Ovary (tissue), 9 donors: Measurements from ENCODE around the gene RPL15. TPM values are rescaled to one million over a fixed set of nuclear protein-coding genes. Genes with fewer than 3 reads are reported as not detected.

ENCODE experiments used
- DNase-seq, 5 donors: peaks; one replicate each; pipeline ENCODE4 v3.0.0-alpha.2; 2019 to 2020
- H3K27ac ChIP-seq, 2 donors: fragments of 200-600 bp; one replicate each; pipeline versions ENCODE4 v1.5.1 to v1.8.0; 2019 to 2022
- H3K27me3 ChIP-seq: fragments of 200-600 bp; one replicate; pipeline ENCODE4 v1.8.0; 2022
- H3K36me3 ChIP-seq: fragments of 200-600 bp; sonication (generic); one replicate; pipeline ENCODE4 v1.5.1; 2019
- H3K4me1 ChIP-seq: one replicate; pipeline ENCODE4 v1.8.1; 2013; ENCODE audit warnings: mild to moderate bottlenecking, moderate library complexity; ENCODE audit not compliant: insufficient read depth
- H3K4me3 ChIP-seq: fragments of 200-600 bp; sonication (generic); one replicate; pipeline ENCODE4 v1.5.1; 2017
- H3K9me3 ChIP-seq, 2 donors: fragments of 200-600 bp in 1 of 2; sonication (generic) in 1 of 2; one replicate each; pipeline versions ENCODE4 v1.5.1 to v1.8.1; 2013 to 2019; ENCODE audit warnings: mild to moderate bottlenecking in 1 of 2, moderate library complexity in 1 of 2
- EP300 ChIP-seq: sonication (generic); formaldehyde crosslinking; IDR thresholded peaks from one replicate; pipeline ENCODE4 v1.6.1; 2017; ENCODE audit warnings: antibody characterized with exemption
- POLR2A ChIP-seq: fragments of 450-650 bp; IDR thresholded peaks from one replicate; pipeline ENCODE4 v1.6.1; 2017; ENCODE audit warnings: antibody characterized with exemption, mild to moderate bottlenecking, moderate library complexity
- WGBS, 3 donors: extraction: QIAGEN DNeasy Blood & Tissue Kit in 1 of 3; methylation state at CpG; one replicate each; pipeline versions ENCODE4 v1.1.5 to v1.1.7; 2013 to 2017; 5-methylcytosine and 5-hydroxymethylcytosine counted together
- intact Hi-C, 4 donors: fragments of 100-400 bp; cut with DNase I; formaldehyde crosslinking; loops; one replicate each; pipeline versions ENCODE4 v1.11.0 to v1.15.1; 2022 to 2023
- polyA plus RNA-seq, 2 donors: library from polyadenylated mRNA; stranded (reverse); fragments of 200-250 nt in 1 of 2; fragments of 350-450 nt in 1 of 2; fragmentation: Illumina TruSeq in 1 of 2; extraction: RNeasy Lipid Tissue Mini Kit (QIAGEN cat#74804) in 1 of 2; gene quantifications; one replicate each; pipeline ENCODE4 v1.2.3, GENCODE V29; 2013 to 2014
- total RNA-seq, 7 donors: library from RNA; depleted of rRNA in 2 of 7; stranded (reverse); fragments of >200 nt in 2 of 7; fragmentation: NEBNext Ultra II Directional in 3 of 7; extraction: Animal tissue kit (Norgen Biotek cat#: 25700) in 3 of 7; gene quantifications; one replicate each; pipeline versions ENCODE4 v1.1.0 to v1.2.4, GENCODE V29; 2016 to 2023
- TF ChIP-seq, protein P1 (sequence below), 3 donors: fragments of 450-650 bp in 2 of 3; fragments of 200-600 bp in 1 of 3; IDR thresholded peaks; one replicate each; pipeline versions ENCODE4 v1.5.1 to v1.8.0; 2016 to 2022; ENCODE audit warnings: antibody characterized with exemption in 3 of 3, mild to moderate bottlenecking in 1 of 3
- donor health status: DM: no; HTN: no; CAD: no; lungs with moderate emphysema.
- donor health status: DM: no; HTN: no; CAD: no.
- donor health status: Bipolar disorder and iron deficiency.
- donor health status: DM: yes; HTN: yes; CAD: no.
- donor health status: DM: no; HTN: no; CAD: no.
- donor health status: DM: yes; HTN: yes; CAD: no.

RPL15 gene
- total and polyA plus RNA-seq, 9 donors, result 3,013 to 6,966 (median 4,015) TPM

DNA sequence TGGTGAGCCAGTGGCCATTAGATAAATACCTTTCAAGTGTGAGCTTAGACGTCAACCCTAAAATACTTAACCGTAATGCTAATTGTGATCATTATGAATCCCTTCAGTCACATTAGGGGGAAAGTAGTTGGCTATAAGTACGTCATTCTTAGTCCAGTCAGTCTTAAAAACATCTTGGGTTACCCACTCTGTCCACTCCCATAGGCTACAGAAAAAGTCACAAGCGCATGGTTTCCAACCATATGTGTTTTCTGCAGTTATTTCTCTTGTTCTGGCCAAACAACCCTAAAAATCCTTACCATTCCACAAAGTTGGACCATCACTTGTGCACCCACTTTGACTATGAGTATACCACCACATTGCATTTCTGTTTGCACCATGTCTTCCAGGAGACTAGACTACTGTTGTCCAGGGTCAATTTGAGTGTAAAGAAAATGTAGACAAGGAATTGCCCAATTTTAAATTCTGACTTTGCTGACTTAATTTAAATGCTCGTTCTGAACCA lies 3.3 kb downstream of the RPL15 start:
- TF ChIP-seq POLR2A (no peak), EP300 (no peak)
- TF ChIP-seq, protein P1, sequence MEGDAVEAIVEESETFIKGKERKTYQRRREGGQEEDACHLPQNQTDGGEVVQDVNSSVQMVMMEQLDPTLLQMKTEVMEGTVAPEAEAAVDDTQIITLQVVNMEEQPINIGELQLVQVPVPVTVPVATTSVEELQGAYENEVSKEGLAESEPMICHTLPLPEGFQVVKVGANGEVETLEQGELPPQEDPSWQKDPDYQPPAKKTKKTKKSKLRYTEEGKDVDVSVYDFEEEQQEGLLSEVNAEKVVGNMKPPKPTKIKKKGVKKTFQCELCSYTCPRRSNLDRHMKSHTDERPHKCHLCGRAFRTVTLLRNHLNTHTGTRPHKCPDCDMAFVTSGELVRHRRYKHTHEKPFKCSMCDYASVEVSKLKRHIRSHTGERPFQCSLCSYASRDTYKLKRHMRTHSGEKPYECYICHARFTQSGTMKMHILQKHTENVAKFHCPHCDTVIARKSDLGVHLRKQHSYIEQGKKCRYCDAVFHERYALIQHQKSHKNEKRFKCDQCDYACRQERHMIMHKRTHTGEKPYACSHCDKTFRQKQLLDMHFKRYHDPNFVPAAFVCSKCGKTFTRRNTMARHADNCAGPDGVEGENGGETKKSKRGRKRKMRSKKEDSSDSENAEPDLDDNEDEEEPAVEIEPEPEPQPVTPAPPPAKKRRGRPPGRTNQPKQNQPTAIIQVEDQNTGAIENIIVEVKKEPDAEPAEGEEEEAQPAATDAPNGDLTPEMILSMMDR (IDR thresholded peaks at IDR 0.05), result no peak
- Histone ChIP-seq H3K4me1 (peaks cover 2% of the 10 kb centered on the region), H3K27ac (no peak overlapping the region), H3K36me3 (no peaks in the 10 kb centered on the region), H3K9me3 (no peaks in the 10 kb centered on the region), H3K4me3 (no peak overlapping the region), H3K27me3 (no peaks in the 10 kb centered on the region)
- 81 to 85% (median 84%) methylated on average over 5 of the region's 5 CpGs for WGBS, 3 donors
- intact Hi-C loops, result no loop called here
- DNase-seq, result no peak

DNA sequence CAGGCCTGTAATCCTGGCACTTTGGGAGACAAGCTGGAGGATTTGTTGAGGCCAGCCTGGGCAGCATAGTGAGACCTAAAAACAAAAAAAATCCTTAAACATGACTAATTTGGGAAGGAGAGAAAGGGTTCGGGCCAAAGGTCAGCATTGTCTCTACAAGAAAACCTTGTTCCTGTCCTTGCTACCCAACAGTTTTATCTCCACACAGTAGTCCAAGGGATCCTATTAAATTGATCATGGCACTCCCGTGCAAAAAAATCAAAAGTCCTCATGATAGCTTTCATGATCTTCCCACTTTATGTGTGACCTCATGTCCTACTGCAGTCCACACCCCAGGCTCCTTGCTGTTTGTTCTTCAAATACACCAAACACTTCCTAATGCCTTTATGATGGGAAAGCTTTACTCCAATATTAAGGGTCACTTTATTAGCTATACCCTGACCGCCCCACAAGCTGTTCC lies 4.2 kb downstream of the RPL15 start:
- Histone ChIP-seq H3K9me3 (no peaks in the 10 kb centered on the region), H3K27me3 (no peaks in the 10 kb centered on the region), H3K27ac (no peak overlapping the region), H3K4me3 (no peak overlapping the region), H3K4me1 (no peaks in the 10 kb centered on the region), H3K36me3 (no peaks in the 10 kb centered on the region)
- no peak for TF ChIP-seq POLR2A
- TF ChIP-seq, protein P1 (IDR thresholded peaks at IDR 0.05), result no peak
- no peak for TF ChIP-seq EP300
- intact Hi-C loops, result no loop called here
- 85 to 91% (median 86%) methylated on average over 3 of the region's 3 CpGs for WGBS, 3 donors
- no peak for DNase-seq

DNA sequence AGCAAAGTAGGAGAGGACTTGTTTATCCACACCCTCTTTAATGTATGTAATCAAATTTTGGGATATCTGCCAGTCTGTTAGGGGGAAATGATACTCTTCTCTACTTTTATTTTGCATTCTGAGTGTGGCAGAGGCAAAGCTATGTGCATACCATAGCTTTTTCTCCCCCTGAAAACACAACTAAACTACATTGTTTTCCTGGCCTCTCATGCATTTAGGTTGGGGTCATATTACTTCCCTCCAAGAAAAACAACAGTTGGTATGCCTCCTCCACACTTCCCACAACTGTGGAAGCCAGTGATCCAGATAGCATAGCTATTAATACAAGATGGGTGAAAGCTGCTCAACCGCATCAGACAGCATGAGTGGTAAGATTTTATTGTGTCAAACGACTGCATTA lies 6.9 kb downstream of the RPL15 start:
- Histone ChIP-seq H3K9me3 (no peaks in the 10 kb centered on the region), H3K36me3 (no peaks in the 10 kb centered on the region), H3K27me3 (no peaks in the 10 kb centered on the region), H3K4me3 (no peak overlapping the region), H3K27ac (no peak overlapping the region), H3K4me1 (no peaks in the 10 kb centered on the region)
- TF ChIP-seq POLR2A, result no peak
- TF ChIP-seq EP300, result no peak
- TF ChIP-seq, protein P1 (IDR thresholded peaks at IDR 0.05), result no peak
- intact Hi-C loops, result no loop called here
- DNase-seq, result no peak
- 17 to 38% (median 30%) methylated on average over 2 of the region's 2 CpGs for WGBS, 3 donors

DNA sequence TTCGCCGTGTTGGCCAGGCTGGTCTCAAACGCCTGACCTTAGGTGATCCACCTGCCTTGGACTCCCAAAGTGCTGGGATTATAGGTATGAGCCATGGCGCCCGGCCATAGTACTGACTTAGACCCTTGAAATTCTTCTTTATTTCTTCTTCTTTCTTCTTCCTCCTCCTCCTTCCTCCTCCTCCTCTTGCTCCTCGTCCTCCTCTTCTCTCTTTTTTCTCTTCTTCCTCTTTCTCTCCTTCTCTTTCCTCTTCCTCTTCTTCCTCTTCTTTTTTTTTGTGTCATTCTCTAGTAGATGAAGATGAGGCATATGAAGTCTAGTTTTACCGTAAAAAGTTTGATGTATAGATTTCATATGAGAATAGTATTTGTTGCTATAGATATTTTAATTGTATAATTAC lies 9.3 kb downstream of the RPL15 start:
- intact Hi-C loops, result no loop called here
- no peak overlapping the region for H3K4me3 ChIP-seq
- H3K36me3 ChIP-seq, result no peaks in the 10 kb centered on the region
- TF ChIP-seq POLR2A (no peak), EP300 (no peak)
- TF ChIP-seq, protein P1 (IDR thresholded peaks at IDR 0.05), result no peak
- H3K27ac ChIP-seq, result no peak overlapping the region
- WGBS, 3 donors, result 95 to 97% (median 95%) methylated on average over 7 of the region's 7 CpGs
- no peaks in the 10 kb centered on the region for H3K27me3 ChIP-seq
- H3K9me3 ChIP-seq, result no peaks in the 10 kb centered on the region
- no peaks in the 10 kb centered on the region for H3K4me1 ChIP-seq
- no peak for DNase-seq
